Activated naive CD4-positive, alpha-beta T cell treated with anti-CD3 and anti-CD28 coated beads for 36 hours (primary cell): Measurements from ENCODE around the gene STK11IP. TPM values are rescaled to one million over a fixed set of nuclear protein-coding genes. Genes with fewer than 3 reads are reported as not detected.

ENCODE experiments used
- CTCF ChIA-PET: fragments of 350-600 bp; sonication (Branson Sonifier 250); formaldehyde crosslinking; loops from one replicate; lab custom pipeline; 2021; ENCODE audit warnings: antibody characterized with exemption; lab: Charles Lee
- DNase-seq: peaks from one replicate; pipeline ENCODE4 v3.0.0-alpha.2; 2020
- H3K27ac Mint-ChIP-seq: one replicate; pipeline ENCODE4 v1.8.0; 2021; ENCODE audit warnings: mild to moderate bottlenecking, mixed read lengths
- H3K27me3 Mint-ChIP-seq: one replicate; pipeline ENCODE4 v1.8.0; 2021; ENCODE audit warnings: low read depth, mixed read lengths
- H3K36me3 Mint-ChIP-seq: one replicate; pipeline ENCODE4 v1.8.0; 2021; ENCODE audit warnings: low read depth, mixed read lengths
- H3K4me1 Mint-ChIP-seq: one replicate; pipeline ENCODE4 v1.8.0; 2021; ENCODE audit warnings: low read depth, mixed read lengths
- H3K4me3 Mint-ChIP-seq: one replicate; pipeline ENCODE4 v1.8.0; 2021; ENCODE audit warnings: mild to moderate bottlenecking, moderate library complexity, mixed read lengths
- H3K9me3 Mint-ChIP-seq: one replicate; pipeline ENCODE4 v1.8.0; 2021; ENCODE audit warnings: mixed read lengths
- intact Hi-C: fragments of 100-400 bp; cut with micrococcal nuclease; formaldehyde crosslinking; loops from one replicate; pipeline ENCODE4 v1.15.1; 2023
- total RNA-seq, 2 experiments: library from RNA; stranded (reverse); gene quantifications; one replicate each; pipeline ENCODE4 v1.2.3, GENCODE V29; 2021

Gene STK11IP
- total RNA-seq, 2 experiments from 2014 or later = 32.1 TPM

DNA sequence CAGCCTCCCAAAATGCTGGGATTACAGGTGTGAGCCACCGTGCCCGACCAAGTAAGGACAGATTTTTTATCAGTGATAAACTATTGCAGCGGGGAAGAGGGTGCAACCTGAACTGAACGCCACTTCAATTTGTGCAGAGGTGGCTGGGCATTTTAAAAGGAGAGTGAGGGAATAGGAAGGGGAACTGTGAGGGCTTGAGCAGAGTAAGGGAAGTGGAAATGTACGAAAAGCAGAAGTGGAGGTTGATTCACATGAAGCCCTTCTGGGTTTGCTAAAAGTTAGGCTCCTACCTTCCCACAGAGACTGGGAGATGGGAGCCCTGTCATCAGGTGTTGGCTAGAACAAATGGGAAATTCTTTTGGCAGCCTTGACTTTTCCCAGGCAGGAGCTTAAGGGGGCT is 6.1 kb downstream of the STK11IP start:
- no peaks in the 10 kb centered on the region for H3K9me3 Mint-ChIP-seq
- no peak overlapping the region for H3K27ac Mint-ChIP-seq
- intact Hi-C loops = no loop called here
- H3K4me3 Mint-ChIP-seq = no peak overlapping the region
- peaks cover 2% of the 10 kb centered on the region for H3K4me1 Mint-ChIP-seq
- CTCF ChIA-PET = no interaction called here
- no peak for DNase-seq
- peaks cover 11% of the 10 kb centered on the region for H3K36me3 Mint-ChIP-seq
- no peaks in the 10 kb centered on the region for H3K27me3 Mint-ChIP-seq

GRCh38 chr2:219605607-219605954 is 7.9 kb downstream of the STK11IP start:
- intact Hi-C loops = no loop called here
- no peaks in the 10 kb centered on the region for H3K4me1 Mint-ChIP-seq
- no peak overlapping the region for H3K27ac Mint-ChIP-seq
- no peaks in the 10 kb centered on the region for H3K27me3 Mint-ChIP-seq
- CTCF ChIA-PET = interaction anchor here (1.3 kb wide), 1 partner anchor 76 kb away, joined by 5 read pairs; no protein-coding TSS in a partner anchor
- no peak for DNase-seq
- peaks cover 11% of the 10 kb centered on the region for H3K36me3 Mint-ChIP-seq
- no peak overlapping the region for H3K4me3 Mint-ChIP-seq
- H3K9me3 Mint-ChIP-seq = no peaks in the 10 kb centered on the region

DNA sequence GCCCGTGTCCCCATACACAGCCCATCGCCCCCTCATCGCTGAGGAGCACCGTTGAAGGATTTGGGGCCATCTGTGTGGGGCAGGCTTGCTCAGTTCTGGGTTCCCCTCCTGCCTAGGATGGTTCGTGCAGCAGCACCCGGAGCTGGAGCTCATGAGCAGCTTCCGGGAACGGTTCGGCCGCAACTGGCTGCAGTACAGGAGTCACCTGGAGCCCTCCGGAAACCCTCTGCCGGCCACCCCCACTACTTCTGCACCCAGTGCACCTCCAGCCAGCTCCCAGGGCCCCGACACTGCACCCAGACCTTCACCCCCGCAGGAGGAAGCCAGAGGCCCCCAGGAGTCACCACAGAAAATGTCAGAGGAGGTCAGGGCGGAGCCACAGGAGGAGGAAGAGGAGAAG is 10.3 kb downstream of the STK11IP start:
- H3K4me3 Mint-ChIP-seq = no peak overlapping the region
- no peak overlapping the region for H3K27ac Mint-ChIP-seq
- no peaks in the 10 kb centered on the region for H3K27me3 Mint-ChIP-seq
- H3K9me3 Mint-ChIP-seq = no peaks in the 10 kb centered on the region
- peaks cover 17% of the 10 kb centered on the region for H3K36me3 Mint-ChIP-seq
- peaks cover 9% of the 10 kb centered on the region for H3K4me1 Mint-ChIP-seq
- CTCF ChIA-PET = no interaction called here
- DNase-seq = no peak
- intact Hi-C loops = no loop called here

GRCh38 chr2:219608399-219608964 is 10.8 kb downstream of the STK11IP start:
- Mint-ChIP-seq H3K4me3 (no peak overlapping the region), H3K9me3 (no peaks in the 10 kb centered on the region), H3K27me3 (no peaks in the 10 kb centered on the region), H3K4me1 (peaks cover 10% of the 10 kb centered on the region), H3K27ac (no peak overlapping the region), H3K36me3 (peaks cover 16% of the 10 kb centered on the region)
- intact Hi-C loops = no loop called here
- no peak for DNase-seq
- CTCF ChIA-PET = no interaction called here

DNA sequence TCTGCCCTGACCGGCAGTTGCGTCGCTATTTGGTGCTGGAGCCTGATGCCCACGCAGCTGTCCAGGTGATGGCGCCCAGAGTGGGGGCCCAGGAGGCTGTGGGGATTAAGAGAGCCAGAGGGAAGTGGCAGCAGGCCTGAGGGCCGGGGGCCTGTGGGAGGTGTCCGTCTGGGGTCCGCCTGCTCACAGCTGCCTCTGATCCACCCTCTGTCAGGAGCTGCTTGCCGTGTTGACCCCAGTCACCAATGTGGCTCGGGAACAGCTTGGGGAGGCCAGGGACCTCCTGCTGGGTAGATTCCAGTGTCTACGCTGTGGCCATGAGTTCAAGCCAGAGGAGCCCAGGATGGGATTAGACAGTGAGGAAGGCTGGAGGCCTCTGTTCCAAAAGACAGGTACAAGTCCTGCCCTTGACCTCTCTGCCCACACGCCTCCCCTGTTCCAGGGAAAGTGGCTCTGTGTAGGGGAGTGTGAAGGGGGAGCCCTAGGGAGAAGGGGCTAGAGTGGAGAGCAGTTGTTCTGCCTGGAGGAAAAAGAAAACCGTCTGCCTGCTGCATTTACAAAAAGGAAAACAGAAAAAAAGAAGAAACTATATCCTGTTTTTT is 11.6 kb downstream of the STK11IP start:
- CTCF ChIA-PET = no interaction called here
- peaks cover 10% of the 10 kb centered on the region for H3K4me1 Mint-ChIP-seq
- no peak overlapping the region for H3K4me3 Mint-ChIP-seq
- peaks cover 16% of the 10 kb centered on the region for H3K36me3 Mint-ChIP-seq
- H3K9me3 Mint-ChIP-seq = no peaks in the 10 kb centered on the region
- H3K27ac Mint-ChIP-seq = no peak overlapping the region
- intact Hi-C loops = no loop called here
- no peak for DNase-seq
- no peaks in the 10 kb centered on the region for H3K27me3 Mint-ChIP-seq

- DNase-seq = no peak
- Mint-ChIP-seq H3K4me3 (no peak overlapping the region), H3K9me3 (no peaks in the 10 kb centered on the region), H3K27me3 (no peaks in the 10 kb centered on the region), H3K36me3 (peaks cover 16% of the 10 kb centered on the region), H3K4me1 (peaks cover 10% of the 10 kb centered on the region), H3K27ac (no peak overlapping the region)
- intact Hi-C loops = no loop called here
- CTCF ChIA-PET = interaction anchor here (1.0 kb wide), 1 partner anchor 31 kb away, joined by 3 read pairs; no protein-coding TSS in a partner anchor
These were observed 13.6 kb downstream of the STK11IP start for GRCh38 chr2:219611306-219611705.

DNA sequence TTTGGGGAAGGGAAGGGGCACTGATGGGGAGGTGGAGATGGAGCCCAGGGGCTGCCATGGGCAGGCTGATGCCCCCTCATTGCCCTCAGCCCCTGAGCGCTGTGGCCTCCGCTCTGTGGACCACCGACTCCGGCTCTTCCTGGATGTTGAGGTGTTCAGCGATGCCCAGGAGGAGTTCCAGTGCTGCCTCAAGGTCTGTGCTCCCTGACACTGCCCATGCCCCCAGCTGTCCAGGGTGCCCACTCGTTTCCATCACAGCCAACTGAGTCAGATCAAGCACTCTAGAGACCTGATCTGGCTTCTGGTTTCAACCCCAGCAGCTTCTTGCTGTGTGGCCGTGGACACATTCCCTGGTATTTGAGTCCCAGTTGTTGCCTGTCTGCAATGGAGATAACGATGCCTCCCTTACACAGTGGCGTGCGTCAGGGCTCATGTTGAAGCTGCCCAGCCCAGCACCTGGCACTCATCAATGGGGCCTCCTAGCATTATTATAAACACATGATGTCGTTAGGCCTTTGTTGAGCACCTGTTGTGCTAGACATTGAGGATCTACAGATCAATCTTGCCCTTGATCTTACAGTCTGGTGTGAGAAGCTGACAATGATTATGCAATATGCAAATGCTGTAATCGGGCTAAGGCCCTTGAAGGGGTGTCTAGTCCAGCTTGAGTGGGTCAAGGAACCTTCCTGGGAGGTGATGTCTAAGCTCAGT is 14.4 kb downstream of the STK11IP start:
- Mint-ChIP-seq H3K4me3 (no peak overlapping the region), H3K36me3 (peaks cover 15% of the 10 kb centered on the region), H3K27me3 (no peaks in the 10 kb centered on the region), H3K4me1 (peaks cover 10% of the 10 kb centered on the region), H3K27ac (no peak overlapping the region), H3K9me3 (no peaks in the 10 kb centered on the region)
- intact Hi-C loops = no loop called here
- CTCF ChIA-PET = interaction anchor here (1.1 kb wide), 1 partner anchor 23 kb away, joined by 3 read pairs; no protein-coding TSS in a partner anchor
- DNase-seq = no peak

DNA sequence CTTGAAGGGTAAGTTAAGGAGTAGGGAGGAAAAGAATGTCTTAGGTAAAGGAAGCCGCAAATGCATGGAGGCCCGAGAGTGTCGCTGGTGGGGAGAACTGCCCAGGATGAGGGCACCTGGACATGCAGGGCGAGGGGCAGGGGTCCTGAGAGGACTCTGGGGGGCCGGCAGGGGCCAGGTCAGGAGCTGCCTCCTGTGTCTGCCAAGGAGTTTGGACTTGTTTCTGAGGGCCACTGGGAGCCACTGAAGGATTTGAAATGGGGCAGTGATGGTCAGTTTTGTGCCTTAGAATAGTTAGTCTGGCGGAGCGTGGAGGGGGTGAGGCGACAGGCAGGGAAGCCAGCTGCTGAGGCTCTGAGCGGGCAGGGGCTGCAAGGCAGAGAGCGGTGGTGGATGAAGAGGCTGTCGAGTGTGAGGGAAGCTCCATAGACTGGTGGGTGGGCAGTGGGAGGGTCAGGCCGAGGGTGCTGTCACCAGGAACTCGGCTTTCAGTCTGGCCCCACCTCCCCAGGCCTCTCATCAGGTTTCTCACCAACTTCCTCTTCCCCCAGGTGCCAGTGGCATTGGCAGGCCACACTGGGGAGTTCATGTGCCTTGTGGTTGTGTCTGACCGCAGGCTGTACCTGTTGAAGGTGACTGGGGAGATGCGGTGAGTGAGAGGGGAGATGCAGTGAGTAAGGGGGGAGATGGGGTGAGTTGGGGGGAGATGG is 15.1 kb downstream of the STK11IP start:
- H3K36me3 Mint-ChIP-seq = peaks cover 11% of the 10 kb centered on the region
- no peak overlapping the region for H3K4me3 Mint-ChIP-seq
- no peaks in the 10 kb centered on the region for H3K27me3 Mint-ChIP-seq
- H3K9me3 Mint-ChIP-seq = no peaks in the 10 kb centered on the region
- no peak overlapping the region for H3K27ac Mint-ChIP-seq
- peak; percentile 25 for DNase-seq
- H3K4me1 Mint-ChIP-seq = peaks cover 10% of the 10 kb centered on the region
- CTCF ChIA-PET = interaction anchor here (0.8 to 1.1 kb wide), 2 partner anchors 22 to 77 kb away, joined by 3 read pairs; no protein-coding TSS in a partner anchor
- intact Hi-C loops = no loop called here

GRCh38 chr2:219613461-219614070 is 15.9 kb downstream of the STK11IP start:
- CTCF ChIA-PET = interaction anchor here (0.7 to 0.8 kb wide), 2 partner anchors 44 to 76 kb away, joined by 3 read pairs; no protein-coding TSS in a partner anchor

GRCh38 chr2:219614076-219614860 is 16.6 kb downstream of the STK11IP start:
- H3K36me3 Mint-ChIP-seq = peaks cover 11% of the 10 kb centered on the region
- no peak for DNase-seq

More at GRCh38 chr2:219613461-219614070, 15.9 kb downstream of the STK11IP start:
- Mint-ChIP-seq H3K27ac (no peak overlapping the region), H3K4me1 (peaks cover 10% of the 10 kb centered on the region), H3K36me3 (peaks cover 11% of the 10 kb centered on the region), H3K9me3 (no peaks in the 10 kb centered on the region), H3K4me3 (no peak overlapping the region), H3K27me3 (no peaks in the 10 kb centered on the region)
- intact Hi-C loops = no loop called here
- DNase-seq = no peak

GRCh38 chr2:219615036-219615435 is 17.4 kb downstream of the STK11IP start:
- intact Hi-C loops = no loop called here
- Mint-ChIP-seq H3K27me3 (no peaks in the 10 kb centered on the region), H3K4me1 (peaks cover 10% of the 10 kb centered on the region), H3K36me3 (peaks cover 11% of the 10 kb centered on the region), H3K27ac (no peak overlapping the region), H3K4me3 (no peak overlapping the region), H3K9me3 (no peaks in the 10 kb centered on the region)
- DNase-seq = no peak
- CTCF ChIA-PET = no interaction called here

More at GRCh38 chr2:219614076-219614860, 16.6 kb downstream of the STK11IP start:
- no peaks in the 10 kb centered on the region for H3K9me3 Mint-ChIP-seq
- no peak overlapping the region for H3K4me3 Mint-ChIP-seq
- H3K27me3 Mint-ChIP-seq = no peaks in the 10 kb centered on the region
- no peak overlapping the region for H3K27ac Mint-ChIP-seq
- intact Hi-C loops = no loop called here
- CTCF ChIA-PET = interaction anchor here (0.7 kb wide), 1 partner anchor 44 kb away, joined by 3 read pairs; no protein-coding TSS in a partner anchor
- peaks cover 10% of the 10 kb centered on the region for H3K4me1 Mint-ChIP-seq
